HG03039 (cell line): Measurements from ENCODE around the gene ZNF784.

ENCODE experiments used
- ATAC-seq: cut with Tn5 transposase; IDR thresholded peaks from one replicate; pipeline ENCODE4 v1.9.1; 2021; ENCODE audit warnings: mild to moderate bottlenecking, moderate library complexity; ENCODE audit not compliant: unreplicated experiment

ZNF784 gene

DNA sequence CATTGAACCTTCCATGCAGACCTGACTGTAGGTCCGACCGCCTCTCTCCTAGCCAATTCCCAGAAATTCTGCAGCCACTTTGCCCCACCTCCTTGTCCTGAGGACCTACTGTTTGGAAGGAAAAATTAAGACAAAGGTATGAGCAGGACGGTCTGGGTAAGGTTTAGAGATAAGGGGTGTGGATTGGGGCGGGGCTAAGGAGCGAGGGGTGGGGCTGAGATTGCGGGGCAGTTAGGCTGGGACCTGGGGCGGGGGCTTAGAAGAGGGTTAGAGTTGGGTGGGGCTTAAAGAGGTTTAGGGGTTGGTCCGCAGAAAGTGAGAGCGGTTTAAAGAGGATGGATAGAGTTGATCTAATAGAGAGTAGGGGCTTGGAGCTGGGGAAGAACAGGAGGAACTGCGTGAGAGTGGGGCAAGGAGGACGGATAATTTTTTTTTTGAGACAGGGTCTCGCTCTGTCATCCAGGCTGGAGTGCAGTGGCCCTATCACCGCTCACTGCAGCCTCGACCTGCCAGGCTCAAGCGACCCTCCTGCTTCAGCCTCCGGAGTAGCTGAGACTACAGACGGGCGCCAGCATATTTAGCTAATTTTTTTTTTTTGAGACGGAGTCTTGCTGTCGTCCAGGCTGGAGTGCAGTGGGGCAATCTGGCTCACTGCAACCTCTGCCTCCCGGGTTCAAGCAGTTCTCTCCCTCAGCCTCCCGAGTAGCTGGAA lies 20.6 kb downstream of the ZNF784 start:
- ATAC-seq = no peak

DNA sequence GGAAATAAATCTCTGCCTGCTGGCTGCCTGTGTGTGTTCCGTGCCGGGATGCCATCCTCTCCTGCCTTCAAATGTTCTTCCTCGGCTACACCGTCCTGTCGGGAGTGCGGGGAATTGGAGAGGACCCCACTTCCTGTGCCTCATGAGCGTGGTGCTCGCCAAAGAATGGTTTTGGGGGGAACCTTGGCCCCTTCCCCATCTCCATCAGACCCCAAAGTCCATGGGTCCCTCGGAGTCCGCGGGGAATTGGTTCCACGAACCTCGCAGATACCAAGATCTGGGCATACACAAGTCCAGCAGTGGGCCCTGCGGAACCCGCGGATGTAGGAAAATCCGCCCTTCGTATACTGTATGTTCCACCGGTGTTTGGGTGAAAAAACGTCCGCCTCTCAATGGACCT lies 21.3 kb downstream of the ZNF784 start:
- no peak for ATAC-seq

DNA sequence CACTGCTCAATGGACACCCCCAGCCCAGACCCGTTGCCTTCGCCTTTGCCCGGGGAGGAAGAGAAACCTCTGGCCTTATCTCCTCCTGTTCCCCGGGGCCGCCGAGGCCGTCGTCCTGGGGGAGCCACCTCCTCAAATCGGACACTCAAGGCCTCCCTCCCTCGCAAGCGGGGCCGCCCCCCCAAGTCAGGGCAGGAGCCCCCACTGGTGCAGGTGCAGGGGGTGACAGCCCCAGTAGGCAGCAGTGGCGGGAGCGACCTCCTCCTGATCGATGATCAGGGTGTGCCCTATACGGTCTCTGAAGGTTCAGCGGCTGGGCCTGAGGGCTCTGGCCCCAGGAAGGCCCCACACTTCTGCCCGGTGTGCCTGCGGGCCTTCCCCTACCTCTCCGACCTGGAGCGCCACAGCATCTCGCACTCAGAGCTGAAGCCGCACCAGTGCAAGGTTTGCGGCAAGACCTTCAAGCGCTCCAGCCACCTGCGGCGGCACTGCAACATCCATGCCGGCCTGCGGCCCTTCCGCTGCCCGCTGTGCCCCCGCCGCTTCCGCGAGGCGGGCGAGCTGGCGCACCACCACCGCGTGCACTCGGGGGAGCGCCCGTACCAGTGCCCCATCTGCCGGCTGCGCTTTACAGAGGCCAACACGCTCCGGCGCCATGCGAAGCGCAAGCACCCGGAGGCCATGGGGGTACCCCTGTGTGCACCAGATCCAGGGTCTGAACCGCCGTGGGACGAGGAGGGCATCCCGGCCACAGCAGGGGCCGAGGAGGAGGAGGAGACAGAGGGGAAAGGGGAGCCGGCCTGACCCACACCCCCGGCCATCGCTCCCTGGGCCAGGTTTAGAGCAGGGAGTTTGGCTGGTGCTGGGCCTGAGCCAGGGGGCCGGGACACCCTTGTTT lies 22.0 kb downstream of the ZNF784 start:
- no peak for ATAC-seq

DNA sequence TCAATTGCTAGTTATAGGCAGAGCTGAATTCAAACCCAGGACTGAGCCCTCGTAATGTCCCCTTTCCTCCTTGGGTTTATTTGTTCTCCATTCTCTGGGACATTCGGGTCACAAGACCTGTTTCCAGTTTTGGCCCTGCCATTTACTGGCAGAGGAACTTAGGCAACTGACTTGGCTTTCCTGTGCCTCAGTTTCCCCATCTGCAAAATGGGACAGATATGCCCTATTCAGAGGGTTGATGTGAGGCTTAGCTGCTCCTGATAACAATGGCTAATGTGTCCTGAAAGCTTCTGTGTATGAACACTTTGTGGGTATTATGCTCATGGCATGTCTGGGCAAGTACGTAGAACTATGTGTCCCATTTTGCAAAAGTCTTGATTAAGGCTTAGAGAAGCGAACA lies 23.3 kb downstream of the ZNF784 start:
- ATAC-seq = no peak

DNA sequence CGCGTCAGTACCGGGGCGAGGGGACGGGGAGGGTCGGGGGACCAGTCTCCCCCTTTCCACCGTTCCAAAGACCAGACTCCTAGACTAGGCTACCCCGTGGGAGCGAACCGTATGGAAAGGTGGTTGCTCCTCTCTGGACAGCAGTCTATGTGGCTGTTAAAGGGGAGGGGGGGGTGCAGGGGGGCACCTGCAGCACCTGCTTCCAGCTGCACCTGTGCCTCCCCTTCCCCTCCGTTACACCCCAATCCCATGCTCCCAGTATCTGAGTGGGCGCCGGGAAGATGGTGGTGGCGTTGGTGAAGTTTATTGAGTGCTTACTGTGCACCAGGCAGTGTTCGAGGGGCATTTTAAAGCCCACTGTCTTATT lies 23.7 kb downstream of the ZNF784 start:
- no peak for ATAC-seq

DNA sequence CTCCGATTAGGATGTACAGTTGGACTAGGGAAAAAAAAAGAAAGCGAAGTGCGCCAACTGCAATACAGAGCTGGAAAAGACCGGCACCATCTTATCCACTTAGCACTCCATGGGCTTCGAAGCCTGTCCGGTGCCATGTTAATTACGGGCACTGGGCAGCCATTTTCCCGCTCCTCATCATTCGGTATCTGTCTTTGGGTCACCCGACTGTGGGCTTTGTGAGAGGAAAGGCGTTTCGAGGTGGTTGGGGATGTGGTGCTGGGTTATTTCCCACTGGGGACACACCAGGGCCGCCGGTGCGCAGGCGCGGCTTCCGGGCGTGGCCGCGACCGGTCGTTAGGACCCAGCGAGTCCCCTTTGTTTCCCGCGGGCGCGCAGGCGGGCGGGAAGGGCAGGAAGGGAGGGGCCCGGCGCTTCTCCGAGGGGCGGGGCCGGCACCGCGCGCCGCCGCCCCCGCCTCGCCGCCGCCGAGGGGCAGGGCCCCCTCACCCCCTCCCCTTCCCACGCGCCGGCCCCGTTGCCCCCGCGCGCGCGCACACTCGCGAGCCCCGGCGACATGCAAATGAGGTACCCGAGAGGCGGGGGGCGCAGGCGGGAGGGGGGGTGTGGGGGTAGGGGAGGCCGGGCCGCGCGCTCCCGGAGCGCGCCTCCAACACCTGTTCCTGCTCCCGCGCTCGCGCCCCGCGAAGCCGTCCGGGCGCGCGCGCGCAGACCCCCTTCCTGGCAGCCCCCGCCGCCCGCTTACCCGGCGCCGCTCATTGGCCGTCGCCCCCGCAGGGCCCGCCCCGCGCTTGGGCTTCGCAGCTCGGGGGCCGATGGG lies 24.3 kb downstream of the ZNF784 start, which contains the start of gene ZNF524:
TSS of gene ZNF524 (plus strand) at position 447 of the 820 bp plus-strand sequence. CDS start 1,825 bp downstream, outside the sequence.
- peak; percentile 33 for ATAC-seq

DNA sequence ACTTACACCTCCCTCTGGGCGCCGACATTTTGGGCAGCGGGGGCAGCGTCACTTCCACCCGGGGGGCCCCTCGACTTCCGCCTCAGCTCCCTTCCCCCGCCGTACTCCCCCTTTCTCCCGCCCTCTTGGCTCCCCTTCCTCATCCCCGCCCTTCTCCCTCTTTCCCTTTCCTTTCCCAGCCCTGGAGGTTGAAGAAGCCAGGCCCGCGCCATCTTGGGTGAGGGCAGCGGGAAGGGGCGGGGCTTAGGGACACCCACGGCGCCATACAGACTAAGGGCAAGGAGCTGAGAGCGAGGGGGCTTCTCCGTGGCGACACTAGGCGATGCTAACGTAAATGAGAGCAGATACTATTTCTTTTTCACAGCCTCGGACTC lies 24.9 kb downstream of the ZNF784 start, which contains the start of gene FIZ1:
TSS of gene FIZ1 (minus strand) at position 50 of the 374 bp plus-strand sequence. CDS start 1,652 bp downstream, outside the sequence.
- peak; percentile 39 for ATAC-seq

DNA sequence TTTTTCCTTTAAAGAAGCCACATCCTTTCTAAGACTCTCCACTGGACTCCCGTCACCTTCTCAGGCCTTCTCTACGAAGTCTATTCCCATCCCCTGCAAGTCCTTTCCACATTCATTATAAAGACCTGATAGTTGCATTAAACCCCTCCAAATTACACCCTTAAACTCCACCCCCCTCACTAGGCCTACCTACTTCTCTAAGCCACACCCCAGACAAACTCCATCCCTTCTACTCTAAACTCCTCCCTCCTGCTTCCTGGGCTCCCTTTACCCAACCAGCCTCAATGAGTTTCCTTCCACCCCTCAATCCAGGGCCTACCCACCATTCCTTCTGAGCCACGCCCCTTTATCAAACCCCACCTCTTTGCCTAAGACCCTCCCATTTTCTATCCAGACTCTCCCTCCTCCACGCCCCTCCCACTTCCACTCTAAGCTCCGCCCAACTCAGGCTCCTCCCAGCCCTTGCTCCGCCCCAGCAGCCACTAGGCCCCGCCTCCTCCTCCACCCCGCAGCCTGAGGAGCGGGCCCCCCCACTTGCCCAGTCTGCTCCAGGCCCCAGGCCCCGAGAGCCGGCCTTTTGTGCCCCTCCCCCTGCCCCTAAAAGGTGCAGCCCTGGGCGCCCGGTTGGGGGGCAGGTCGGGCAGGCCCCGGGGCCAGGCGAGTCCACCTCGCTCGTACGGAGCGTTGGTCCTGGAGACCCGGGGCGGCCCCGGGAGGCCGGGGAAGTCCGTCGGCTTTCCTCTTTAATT lies 25.5 kb downstream of the ZNF784 start:
- ATAC-seq = peak; percentile 43

DNA sequence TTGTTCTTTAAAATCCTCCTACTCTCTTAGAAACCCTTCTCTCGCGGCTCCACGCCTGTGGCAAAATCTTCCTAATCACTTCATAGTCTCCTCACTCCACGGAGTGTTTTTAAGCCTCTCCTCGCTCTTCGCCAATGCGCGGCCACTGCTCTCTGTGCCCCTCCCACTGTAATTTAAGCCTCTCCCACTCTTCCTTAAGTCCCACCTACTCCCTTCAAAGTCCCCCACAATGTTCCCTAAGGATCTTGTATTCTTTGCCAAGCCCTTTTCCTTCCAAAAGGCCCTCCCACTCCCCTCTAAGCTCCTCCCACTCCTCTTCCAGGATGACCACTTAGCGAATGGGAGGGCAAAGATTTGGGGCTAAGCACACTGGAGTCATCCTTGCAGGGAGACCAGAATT lies 26.3 kb downstream of the ZNF784 start:
- ATAC-seq = no peak

DNA sequence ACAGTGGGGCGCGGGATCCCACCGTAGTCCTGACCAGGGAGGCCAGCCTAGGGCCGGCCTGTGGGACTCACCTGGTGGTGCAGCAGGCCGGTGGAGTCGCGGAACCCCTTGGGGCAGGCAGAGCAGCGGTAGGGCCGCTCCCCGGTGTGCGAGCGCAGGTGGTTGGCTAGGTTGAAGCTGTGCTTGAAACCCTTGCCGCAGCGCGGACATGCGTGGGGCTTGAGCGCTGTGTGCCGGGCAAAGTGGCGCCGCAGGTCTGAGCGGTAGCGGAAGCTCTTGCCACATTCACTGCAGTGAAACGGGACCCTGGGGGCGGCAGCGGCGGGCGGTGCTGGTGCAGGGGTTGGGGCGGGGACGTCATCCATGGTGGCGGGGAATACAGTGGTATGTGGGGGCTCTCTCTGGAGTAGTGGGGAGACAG lies 26.9 kb downstream of the ZNF784 start:
- no peak for ATAC-seq

DNA sequence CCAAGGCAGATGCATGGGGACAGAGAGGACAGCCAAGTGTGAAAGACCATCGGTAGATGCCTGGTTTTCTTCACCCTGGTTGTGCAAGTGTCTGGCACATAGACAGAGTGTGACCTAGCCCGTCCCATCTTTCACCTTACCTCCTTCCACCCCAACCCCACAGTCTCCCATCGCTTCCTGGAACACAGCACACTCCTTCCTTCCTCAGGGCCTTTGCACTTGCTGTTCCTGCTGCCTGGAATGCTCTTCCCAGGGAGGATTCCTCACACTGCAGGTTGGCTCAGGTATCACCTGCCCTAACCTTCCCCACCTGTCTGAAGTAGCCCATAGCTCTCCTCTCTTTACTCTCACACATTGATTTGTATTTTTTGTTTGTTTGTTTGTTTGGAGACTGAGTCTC lies 28.1 kb downstream of the ZNF784 start:
- ATAC-seq = no peak

DNA sequence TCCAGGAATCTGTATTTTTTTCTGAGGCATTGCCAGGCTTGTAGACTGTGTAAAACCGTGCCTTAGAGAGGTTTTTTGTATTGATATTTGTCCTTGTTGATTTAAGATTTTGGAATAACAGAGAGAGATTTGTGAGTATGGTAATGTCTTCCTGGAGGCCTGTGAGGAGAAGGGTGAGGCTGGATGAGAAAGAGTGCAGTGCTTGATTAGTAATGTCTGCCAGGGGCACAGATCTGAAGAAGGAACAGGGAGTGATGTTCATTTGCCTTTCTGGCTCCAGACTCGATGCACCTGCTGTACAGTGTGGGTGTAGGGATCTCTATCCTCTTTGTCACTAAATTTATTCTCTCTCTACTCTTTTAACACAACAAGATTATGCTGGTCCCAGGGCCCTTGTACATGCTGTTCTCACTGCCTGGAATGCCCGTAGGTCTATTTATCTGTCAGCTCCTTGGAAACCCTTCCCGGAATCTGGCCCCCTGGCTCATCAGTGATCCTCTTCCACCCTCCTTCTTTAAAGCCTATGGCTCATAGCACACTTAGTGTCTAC lies 29.3 kb downstream of the ZNF784 start:
- no peak for ATAC-seq

DNA sequence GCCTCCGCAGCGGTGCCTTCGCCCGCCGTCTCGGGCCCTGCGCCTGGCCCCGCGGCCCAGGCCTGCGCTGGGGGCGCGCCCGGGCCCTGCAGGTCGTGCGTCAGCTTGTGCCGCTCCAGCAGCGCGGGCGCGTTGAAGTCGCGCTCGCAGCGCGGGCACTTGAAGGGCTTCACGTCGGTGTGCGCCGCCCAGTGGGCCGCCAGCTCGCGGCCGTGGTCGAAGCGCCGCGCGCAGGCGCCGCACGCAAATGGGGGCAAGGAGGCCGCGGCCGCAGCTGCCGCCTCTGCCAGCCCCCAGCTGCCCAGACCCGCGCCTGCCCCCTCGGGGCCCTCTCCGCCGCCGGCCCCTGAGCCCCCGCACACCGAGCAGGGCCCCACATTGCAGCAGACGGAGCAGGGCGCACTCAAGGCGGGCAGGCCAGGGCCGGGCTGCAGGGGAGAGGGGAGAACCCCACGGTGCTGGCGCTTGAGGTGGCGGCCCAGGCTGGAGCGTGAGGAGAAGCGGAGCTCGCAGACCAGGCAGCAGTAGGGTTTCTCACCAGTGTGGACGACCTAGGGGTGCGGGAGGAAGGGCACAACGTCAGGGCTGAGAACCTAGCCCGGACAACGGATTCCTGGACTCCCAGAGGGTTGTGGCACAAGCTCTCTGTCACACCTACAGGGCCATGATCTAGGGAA lies 31.1 kb downstream of the ZNF784 start:
- no peak for ATAC-seq

DNA sequence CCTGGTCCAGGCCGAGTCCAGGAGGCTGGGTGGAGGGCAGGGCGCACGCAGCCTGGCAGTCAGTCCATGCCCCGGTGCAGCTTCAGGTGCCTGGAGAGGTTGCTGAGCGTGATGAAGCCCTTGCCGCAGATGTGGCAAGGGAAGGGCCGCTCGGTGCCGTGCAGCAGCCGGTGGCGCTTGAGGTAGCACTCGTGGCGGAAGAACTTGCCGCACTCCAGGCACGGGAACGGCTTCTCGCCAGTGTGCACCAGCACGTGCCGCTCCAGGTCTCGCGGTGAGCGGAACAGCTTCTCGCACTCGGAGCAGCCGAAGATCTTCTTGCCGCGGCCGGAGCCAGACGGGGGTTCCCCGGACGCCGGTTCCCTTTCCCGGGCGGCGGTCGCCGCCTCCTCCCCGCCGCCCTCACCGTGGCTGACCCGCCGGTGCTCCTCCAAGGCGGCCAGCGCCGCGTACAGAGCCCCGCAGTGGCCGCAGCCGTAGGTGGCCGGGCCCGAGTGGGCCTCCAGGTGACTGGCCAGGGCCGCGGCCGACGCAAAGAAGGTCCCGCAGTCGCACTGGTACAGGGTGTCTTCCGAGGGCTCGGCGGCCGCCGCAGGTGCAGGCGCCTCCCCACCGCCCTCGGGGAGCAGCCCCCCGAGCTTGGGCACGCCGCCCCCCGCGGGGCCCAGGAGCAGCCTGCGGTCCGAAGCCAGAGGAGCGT lies 31.8 kb downstream of the ZNF784 start:
- ATAC-seq = no peak

DNA sequence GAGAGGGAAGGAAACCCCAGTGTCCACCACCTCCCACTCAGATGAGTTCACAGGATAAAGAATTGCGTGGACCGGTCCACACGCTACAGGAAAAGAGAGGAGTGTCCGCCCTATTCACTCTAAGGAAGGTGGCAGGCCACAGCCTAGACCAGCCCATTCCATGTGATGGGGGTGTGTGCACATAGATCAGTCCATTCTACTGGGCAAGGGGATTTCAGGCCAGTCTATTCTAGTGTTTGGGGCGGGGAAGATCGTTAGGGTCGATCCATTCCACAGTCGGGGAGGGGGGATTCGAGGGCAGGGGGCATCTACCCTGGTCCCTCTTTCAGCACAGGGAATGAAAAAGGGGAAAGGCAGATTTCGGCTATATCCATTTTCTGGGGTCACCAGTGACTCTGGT lies 32.8 kb downstream of the ZNF784 start:
- ATAC-seq = no peak

DNA sequence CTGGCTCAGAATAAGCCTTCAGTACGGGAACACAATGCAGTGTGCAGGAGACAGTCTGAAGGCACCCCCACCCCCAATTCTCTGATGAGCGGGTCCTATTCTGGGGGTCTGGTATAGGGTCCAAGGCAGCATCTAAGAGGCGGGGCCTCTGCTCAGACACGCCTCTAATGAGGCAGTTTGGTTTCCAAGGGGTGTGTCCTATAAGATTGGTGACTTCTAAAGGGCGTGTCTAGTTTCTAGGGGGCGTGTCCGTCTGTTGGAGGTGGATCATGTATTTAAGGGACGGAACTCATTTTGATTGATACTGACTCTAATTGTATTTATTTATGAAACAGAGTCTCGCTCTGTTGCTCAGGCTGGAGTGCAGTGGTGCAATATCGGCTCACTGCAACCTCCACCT lies 33.7 kb downstream of the ZNF784 start:
- ATAC-seq = no peak

DNA sequence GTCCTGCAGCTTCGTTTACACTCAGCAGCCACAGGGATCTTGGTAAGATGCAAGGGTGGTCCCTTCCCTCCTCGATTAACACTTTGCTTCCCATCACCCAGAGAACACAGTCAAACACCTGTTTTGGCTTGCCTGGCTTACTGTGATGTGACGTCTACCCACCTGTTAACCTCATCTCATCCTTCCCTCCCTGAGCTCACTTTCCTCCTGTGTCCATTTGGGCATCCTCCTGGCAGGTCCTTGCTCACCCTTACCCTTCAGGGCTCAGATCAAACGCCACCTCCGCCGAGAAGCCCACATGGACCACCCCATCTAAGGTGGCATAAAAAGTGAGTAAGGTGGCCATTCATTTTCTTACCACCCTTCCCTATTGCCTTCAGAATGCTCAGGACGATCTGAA lies 34.3 kb downstream of the ZNF784 start:
- no peak for ATAC-seq

DNA sequence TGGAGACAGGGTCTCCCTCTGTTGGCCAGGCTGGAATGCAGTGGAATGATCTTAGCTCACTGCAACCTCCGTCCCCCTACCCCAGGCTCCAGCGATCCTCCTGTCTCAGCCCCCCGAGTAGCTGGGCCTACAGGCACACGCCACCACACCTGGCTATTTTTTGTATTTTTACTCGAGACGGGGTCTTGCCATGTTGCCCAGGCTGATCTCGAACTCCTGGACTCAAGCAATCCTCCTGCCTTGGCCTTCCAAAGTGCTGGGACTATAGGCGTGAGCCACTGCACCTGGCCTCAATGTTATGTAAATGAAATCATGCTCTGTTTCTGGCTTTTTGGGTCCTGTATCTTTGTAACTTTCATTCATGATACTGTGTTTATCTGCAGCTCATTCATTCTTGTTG lies 35.6 kb downstream of the ZNF784 start:
- no peak for ATAC-seq
